Breast epithelium (tissue), 3 donors: ENCODE data around the gene SNAI3.

Source experiments
- POLR2AphosphoS5 ChIP-seq, 3 donors: sonication (generic); formaldehyde crosslinking; IDR thresholded peaks; one replicate each; pipeline ENCODE4 v1.6.1; 2017; ENCODE audit warnings: antibody characterized with exemption in 3 of 3
- TF ChIP-seq, protein P1 (sequence below), 3 donors: fragments of 450-650 bp; IDR thresholded peaks; one replicate each; pipeline ENCODE4 v1.5.1; 2016 to 2017; ENCODE audit warnings: antibody characterized with exemption in 3 of 3, mild to moderate bottlenecking in 3 of 3, moderate library complexity in 3 of 3

DNA sequence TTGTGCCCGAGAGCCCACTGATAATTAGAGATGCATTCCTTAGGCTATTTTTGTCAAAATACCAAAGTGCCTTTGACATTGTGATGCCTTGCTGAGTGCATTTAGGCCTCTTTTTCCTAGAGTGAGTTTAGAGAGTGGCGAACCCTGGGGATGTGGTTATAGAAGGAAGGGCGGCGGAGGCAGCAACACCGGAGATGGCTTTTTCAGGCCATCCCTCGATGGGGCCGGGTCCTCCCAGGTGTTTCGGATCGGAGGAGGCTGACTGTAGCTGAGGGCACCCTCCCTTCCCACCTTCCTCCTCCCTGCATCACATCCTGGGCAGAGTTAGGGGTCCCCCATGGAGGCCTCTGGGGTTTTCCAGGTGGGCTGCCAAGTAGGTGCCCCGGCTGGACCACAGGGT, 6.6 kb upstream of the SNAI3 start:
- TF ChIP-seq POLR2AphosphoS5 (IDR thresholded peaks at IDR 0.05), result no peak
- TF ChIP-seq, protein P1, sequence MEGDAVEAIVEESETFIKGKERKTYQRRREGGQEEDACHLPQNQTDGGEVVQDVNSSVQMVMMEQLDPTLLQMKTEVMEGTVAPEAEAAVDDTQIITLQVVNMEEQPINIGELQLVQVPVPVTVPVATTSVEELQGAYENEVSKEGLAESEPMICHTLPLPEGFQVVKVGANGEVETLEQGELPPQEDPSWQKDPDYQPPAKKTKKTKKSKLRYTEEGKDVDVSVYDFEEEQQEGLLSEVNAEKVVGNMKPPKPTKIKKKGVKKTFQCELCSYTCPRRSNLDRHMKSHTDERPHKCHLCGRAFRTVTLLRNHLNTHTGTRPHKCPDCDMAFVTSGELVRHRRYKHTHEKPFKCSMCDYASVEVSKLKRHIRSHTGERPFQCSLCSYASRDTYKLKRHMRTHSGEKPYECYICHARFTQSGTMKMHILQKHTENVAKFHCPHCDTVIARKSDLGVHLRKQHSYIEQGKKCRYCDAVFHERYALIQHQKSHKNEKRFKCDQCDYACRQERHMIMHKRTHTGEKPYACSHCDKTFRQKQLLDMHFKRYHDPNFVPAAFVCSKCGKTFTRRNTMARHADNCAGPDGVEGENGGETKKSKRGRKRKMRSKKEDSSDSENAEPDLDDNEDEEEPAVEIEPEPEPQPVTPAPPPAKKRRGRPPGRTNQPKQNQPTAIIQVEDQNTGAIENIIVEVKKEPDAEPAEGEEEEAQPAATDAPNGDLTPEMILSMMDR (IDR thresholded peaks at IDR 0.05), result no peak
